ENCODE measurements around the gene SCN5A. TPM values are rescaled to one million over a fixed set of nuclear protein-coding genes. Genes with fewer than 3 reads are reported as not detected.

Gene SCN5A
- total RNA-seq, 1 donor from 2014 or later: 4.2 TPM

DNA sequence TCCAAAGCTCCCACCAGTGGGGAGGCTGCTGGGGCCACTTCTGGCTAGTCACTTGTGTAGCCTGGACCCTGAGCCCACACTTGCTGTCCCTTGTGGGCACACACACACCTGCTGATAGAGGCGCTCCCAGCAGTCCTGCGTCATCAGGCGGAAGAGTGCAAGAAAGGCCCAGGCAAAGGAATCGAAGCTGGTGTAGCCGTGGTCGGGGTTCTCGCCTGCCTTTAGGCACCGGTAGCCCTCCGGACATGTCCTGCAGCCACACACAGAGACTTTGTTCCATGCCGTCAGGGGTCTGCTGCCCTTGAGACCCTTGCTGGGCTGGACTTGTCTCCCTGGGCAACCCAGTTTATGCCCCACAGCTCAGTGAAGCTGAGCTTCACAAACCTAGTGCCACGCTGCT lies 42.9 kb downstream of the SCN5A start:
- TF ChIP-seq, protein P1, sequence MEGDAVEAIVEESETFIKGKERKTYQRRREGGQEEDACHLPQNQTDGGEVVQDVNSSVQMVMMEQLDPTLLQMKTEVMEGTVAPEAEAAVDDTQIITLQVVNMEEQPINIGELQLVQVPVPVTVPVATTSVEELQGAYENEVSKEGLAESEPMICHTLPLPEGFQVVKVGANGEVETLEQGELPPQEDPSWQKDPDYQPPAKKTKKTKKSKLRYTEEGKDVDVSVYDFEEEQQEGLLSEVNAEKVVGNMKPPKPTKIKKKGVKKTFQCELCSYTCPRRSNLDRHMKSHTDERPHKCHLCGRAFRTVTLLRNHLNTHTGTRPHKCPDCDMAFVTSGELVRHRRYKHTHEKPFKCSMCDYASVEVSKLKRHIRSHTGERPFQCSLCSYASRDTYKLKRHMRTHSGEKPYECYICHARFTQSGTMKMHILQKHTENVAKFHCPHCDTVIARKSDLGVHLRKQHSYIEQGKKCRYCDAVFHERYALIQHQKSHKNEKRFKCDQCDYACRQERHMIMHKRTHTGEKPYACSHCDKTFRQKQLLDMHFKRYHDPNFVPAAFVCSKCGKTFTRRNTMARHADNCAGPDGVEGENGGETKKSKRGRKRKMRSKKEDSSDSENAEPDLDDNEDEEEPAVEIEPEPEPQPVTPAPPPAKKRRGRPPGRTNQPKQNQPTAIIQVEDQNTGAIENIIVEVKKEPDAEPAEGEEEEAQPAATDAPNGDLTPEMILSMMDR (IDR thresholded peaks at IDR 0.05; ENCODE audit: unreplicated experiment): no peak
- DNase-seq (ENCODE audit: low spot score, unreplicated experiment): no peak
- Mint-ChIP-seq H3K36me3 (ENCODE audit: insufficient read depth) (no peaks in the 10 kb centered on the region), H3K27me3 (peaks cover 3% of the 10 kb centered on the region), H3K9me3 (ENCODE audit: low read depth) (no peaks in the 10 kb centered on the region), H3K4me1 (ENCODE audit: low read depth) (no peaks in the 10 kb centered on the region), H3K4me3 (ENCODE audit: low read depth) (no peak overlapping the region), H3K27ac (peak overlapping the region; percentile 22)

DNA sequence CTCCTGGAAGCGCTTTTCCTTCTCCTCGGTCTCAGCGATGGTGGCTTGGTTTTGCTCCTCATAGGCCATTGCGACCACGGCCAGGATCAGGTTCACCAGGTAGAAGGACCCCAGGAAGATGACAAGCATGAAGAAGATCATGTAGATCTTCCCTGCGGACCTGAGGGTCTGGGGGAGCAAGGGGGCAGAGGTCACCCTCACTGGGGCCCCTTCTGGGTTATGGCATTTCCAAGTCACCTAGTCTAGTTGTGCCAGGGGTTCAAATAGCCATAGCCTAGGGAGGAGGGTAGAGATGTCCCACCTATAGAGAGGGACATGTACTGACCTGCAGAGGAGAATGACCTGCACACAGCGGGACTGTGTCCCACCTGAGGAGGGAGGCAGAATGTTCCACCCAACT lies 43.5 kb downstream of the SCN5A start:
- Mint-ChIP-seq H3K27ac (no peak overlapping the region), H3K27me3 (peaks cover 3% of the 10 kb centered on the region), H3K4me1 (ENCODE audit: low read depth) (no peaks in the 10 kb centered on the region), H3K9me3 (ENCODE audit: low read depth) (no peaks in the 10 kb centered on the region), H3K4me3 (ENCODE audit: low read depth) (no peak overlapping the region), H3K36me3 (ENCODE audit: insufficient read depth) (no peaks in the 10 kb centered on the region)
- DNase-seq (ENCODE audit: low spot score, unreplicated experiment): no peak
- TF ChIP-seq, protein P1 (IDR thresholded peaks at IDR 0.05; ENCODE audit: unreplicated experiment): no peak

DNA sequence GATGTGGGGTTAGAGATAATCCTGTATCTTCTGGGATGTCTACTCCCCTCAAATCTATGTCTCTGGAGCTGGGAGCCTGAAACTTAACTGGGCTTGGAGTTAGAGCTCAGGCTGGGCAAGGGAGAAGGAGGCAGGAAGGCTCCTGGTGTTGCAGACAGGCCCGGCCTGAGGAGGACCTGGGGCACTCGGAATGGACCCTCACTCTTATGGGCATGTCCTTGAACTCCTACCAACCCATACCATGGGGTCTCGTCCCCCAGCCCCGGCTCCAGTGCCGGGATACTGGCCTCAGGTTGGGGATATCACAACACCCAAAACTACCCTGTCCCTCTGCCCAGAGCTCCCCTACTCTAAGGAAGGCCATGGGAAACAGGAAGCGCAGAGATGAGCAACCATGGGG lies 45.2 kb downstream of the SCN5A start:
- Mint-ChIP-seq H3K4me3 (ENCODE audit: low read depth) (no peak overlapping the region), H3K27me3 (peaks cover 3% of the 10 kb centered on the region), H3K4me1 (ENCODE audit: low read depth) (no peaks in the 10 kb centered on the region), H3K27ac (no peak overlapping the region), H3K9me3 (ENCODE audit: low read depth) (no peaks in the 10 kb centered on the region), H3K36me3 (ENCODE audit: insufficient read depth) (no peaks in the 10 kb centered on the region)
- TF ChIP-seq, protein P1 (IDR thresholded peaks at IDR 0.05; ENCODE audit: unreplicated experiment): no peak
- no peak for DNase-seq (ENCODE audit: low spot score, unreplicated experiment)

DNA sequence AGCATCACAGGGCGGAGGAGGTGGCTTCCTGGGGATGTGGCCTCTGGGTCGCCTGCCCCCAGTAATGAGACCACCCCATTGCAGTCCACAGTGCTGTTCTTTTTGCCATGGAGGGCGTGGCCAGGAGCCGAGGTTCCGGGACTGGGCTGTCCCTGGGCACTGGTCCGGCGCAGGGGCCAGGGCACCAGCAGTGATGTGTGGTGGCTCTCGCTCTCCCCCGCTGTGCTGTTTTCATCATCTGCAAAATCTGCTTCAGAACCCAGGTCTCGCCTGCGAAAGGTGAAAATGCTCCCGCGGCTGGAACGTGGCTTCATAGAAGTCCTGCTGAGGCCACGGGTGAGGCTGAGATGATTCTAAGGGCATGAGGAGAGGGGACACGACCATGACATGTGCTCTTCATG lies 45.8 kb downstream of the SCN5A start:
- DNase-seq (ENCODE audit: low spot score, unreplicated experiment): no peak
- Mint-ChIP-seq H3K4me1 (ENCODE audit: low read depth) (no peaks in the 10 kb centered on the region), H3K36me3 (ENCODE audit: insufficient read depth) (no peaks in the 10 kb centered on the region)

DNA sequence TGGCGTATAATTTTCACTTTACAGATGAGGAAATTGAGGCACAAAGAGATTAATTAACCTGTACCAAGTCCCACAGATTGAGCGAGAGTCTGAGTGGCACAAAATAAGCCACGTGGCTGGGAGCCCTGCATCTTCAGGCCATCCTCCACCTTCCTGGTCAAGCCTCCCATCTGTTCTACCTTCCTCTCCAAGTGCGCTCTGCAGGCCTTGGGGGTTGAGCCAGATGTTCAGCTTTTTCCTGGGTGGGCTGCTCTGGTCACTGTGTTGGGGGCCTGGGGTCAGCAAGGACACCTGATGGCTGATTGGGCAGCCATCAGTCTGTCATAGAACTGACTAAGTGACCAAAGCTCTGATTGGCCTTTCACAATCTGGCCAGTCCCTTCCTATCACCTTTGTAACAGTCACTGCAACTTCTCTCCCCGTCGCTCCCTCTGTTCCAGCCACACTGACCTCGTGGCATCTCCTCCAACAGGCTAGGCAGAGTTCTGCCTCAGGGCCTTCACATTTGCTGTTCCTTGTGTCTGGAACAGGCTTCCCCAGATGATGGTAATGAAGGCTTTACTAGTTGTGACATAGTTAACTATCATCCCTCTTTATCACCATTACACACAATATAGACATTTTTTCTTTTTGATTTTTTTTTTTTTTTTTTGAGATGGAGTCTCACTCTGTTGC lies 46.8 kb downstream of the SCN5A start:
- no peak overlapping the region for H3K27ac Mint-ChIP-seq
- H3K36me3 Mint-ChIP-seq (ENCODE audit: insufficient read depth): no peaks in the 10 kb centered on the region
- H3K9me3 Mint-ChIP-seq (ENCODE audit: low read depth): no peaks in the 10 kb centered on the region
- peaks cover 6% of the 10 kb centered on the region for H3K27me3 Mint-ChIP-seq
- DNase-seq (ENCODE audit: low spot score, unreplicated experiment): no peak
- H3K4me1 Mint-ChIP-seq (ENCODE audit: low read depth): no peaks in the 10 kb centered on the region
- TF ChIP-seq, protein P1 (IDR thresholded peaks at IDR 0.05; ENCODE audit: unreplicated experiment): no peak
- H3K4me3 Mint-ChIP-seq (ENCODE audit: low read depth): no peak overlapping the region

More for the DNA sequence above, 45.8 kb downstream of the SCN5A start:
- Mint-ChIP-seq H3K4me3 (ENCODE audit: low read depth) (no peak overlapping the region), H3K27ac (no peak overlapping the region), H3K27me3 (peaks cover 3% of the 10 kb centered on the region), H3K9me3 (ENCODE audit: low read depth) (no peaks in the 10 kb centered on the region)
- TF ChIP-seq, protein P1 (IDR thresholded peaks at IDR 0.05; ENCODE audit: unreplicated experiment): no peak
